Fibroblast of pulmonary artery (primary cell): ENCODE data around the gene ADAMTSL5.

ENCODE experiments used
- DNase-seq: peaks from one replicate; pipeline ENCODE4 v3.0.0-alpha.2; 2010; ENCODE audit warnings: low read depth
- H3K4me3 ChIP-seq: replicated peaks from 2 replicates; pipeline ENCODE4 v1.5.1; 2011; ENCODE audit warnings: low read depth, mild to moderate bottlenecking, control low read depth, low read length, moderate library complexity
- CTCF ChIP-seq: IDR thresholded peaks from 2 replicates; pipeline ENCODE4 v1.5.1; 2011; ENCODE audit warnings: mild to moderate bottlenecking, control low read depth, low read length, inconsistent platforms; ENCODE audit errors: missing control alignments

The ADAMTSL5 gene

GRCh38 chr19:1487576-1488281, 25.1 kb downstream of the ADAMTSL5 start:
- no peak for DNase-seq
- no peak overlapping the region for H3K4me3 ChIP-seq
- TF ChIP-seq CTCF, result no peak

GRCh38 chr19:1486720-1487575, 25.9 kb downstream of the ADAMTSL5 start:
- no peak for TF ChIP-seq CTCF
- no peak for DNase-seq
- H3K4me3 ChIP-seq, result no peak overlapping the region

- no peak overlapping the region for H3K4me3 ChIP-seq
- no peak for DNase-seq
- no peak for TF ChIP-seq CTCF
These were observed 28.8 kb downstream of the ADAMTSL5 start for GRCh38 chr19:1483979-1484428.

GRCh38 chr19:1483131-1483978, 29.5 kb downstream of the ADAMTSL5 start:
- H3K4me3 ChIP-seq, result no peak overlapping the region
- no peak for DNase-seq
- no peak for TF ChIP-seq CTCF

GRCh38 chr19:1482361-1483130, 30.3 kb downstream of the ADAMTSL5 start:
- H3K4me3 ChIP-seq, result no peak overlapping the region
- DNase-seq, result no peak
- TF ChIP-seq CTCF, result no peak

GRCh38 chr19:1481893-1482360, 30.9 kb downstream of the ADAMTSL5 start:
- no peak for TF ChIP-seq CTCF
- H3K4me3 ChIP-seq, result no peak overlapping the region
- DNase-seq, result no peak
